GM23248 (cell line): ENCODE data around the gene TBL1X.

Source experiments
- EZH2 ChIP-seq: fragments of 200-600 bp; sonication (generic); IDR thresholded peaks from 2 replicates; pipeline ENCODE4 v1.6.1; 2018; ENCODE audit warnings: antibody characterized with exemption, mild to moderate bottlenecking; ENCODE audit not compliant: insufficient read depth, poor library complexity, severe bottlenecking
- EZH2phosphoT487 ChIP-seq: fragments of 200-600 bp; sonication (generic); IDR thresholded peaks from 2 replicates; pipeline ENCODE4 v1.6.1; 2018; ENCODE audit warnings: antibody characterized with exemption, moderate library complexity, mild to moderate bottlenecking, low read depth; ENCODE audit not compliant: insufficient read depth

DNA sequence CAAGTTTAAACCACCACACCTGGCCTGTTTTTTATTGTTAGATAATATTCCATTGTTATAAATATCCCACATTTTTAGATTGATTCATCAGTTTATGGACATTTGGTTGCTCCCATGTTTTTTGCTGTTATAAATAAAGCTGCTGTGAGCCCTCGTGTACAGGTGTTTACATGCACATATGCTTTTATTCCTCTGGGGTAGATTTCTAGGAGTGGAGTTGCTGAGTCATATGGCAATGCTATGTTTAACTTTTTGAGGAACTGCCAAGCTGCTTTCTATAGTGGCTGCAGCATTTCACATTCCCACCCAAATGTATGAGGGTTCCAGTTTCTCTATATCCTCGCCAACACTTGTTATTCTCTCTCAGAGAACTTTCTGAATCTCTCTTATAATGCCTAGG lies 90.5 kb downstream of the TBL1X start:
- TF ChIP-seq EZH2 (no peak), EZH2phosphoT487 (no peak)
